GM10248 (cell line): ENCODE measurements around the gene PLCE1.
"Not testable (repeated sequence)": the region's sequence is repeated elsewhere in the genome, so short reads cannot be mapped to it uniquely, and the experiment has no call there.

Experiments
- CTCF ChIA-PET: fragments of 300-600 bp; sonication (Branson Sonifier 250); formaldehyde crosslinking; extraction: SDS; loops from one replicate; lab custom pipeline; 2021; ENCODE audit warnings: antibody characterized with exemption; lab: Yijun Ruan, JAX
- POLR2A ChIA-PET: fragments of 350-650 bp; sonication (Branson Sonifier 250); formaldehyde crosslinking; extraction: SDS; loops from one replicate; lab custom pipeline; 2020; ENCODE audit warnings: antibody characterized with exemption; lab: Yijun Ruan, JAX
- DNase-seq: peaks from one replicate; pipeline ENCODE4 v3.0.0; 2012; ENCODE audit errors: extremely low spot score
- TF ChIP-seq, protein P1 (sequence below): IDR thresholded peaks from 2 replicates; pipeline ENCODE4 v1.5.1; 2012; ENCODE audit warnings: mild to moderate bottlenecking, low read depth; ENCODE audit errors: extremely low read depth, missing control alignments, control extremely low read depth

Gene PLCE1

DNA sequence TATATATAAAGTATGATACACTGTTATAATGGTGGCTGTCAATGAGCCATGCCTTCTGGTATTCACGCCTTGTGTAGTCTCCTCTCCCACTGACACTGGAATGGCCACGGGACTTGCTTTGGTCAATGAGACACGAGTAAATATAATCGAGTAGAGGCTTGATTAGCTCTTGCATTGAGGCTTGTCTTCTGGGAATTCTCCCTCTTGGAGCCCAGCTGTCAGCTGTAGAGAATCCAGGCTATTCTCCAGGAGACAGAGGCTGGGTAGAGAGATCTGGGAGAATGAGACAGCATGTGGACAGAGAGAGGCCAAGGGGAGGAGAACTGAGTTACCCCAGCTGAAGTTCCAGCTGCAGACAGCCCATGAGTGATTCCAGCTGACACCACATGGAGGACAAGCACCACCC, 25.2 kb upstream of the PLCE1 start:
- no peak for DNase-seq
- TF ChIP-seq, protein P1, sequence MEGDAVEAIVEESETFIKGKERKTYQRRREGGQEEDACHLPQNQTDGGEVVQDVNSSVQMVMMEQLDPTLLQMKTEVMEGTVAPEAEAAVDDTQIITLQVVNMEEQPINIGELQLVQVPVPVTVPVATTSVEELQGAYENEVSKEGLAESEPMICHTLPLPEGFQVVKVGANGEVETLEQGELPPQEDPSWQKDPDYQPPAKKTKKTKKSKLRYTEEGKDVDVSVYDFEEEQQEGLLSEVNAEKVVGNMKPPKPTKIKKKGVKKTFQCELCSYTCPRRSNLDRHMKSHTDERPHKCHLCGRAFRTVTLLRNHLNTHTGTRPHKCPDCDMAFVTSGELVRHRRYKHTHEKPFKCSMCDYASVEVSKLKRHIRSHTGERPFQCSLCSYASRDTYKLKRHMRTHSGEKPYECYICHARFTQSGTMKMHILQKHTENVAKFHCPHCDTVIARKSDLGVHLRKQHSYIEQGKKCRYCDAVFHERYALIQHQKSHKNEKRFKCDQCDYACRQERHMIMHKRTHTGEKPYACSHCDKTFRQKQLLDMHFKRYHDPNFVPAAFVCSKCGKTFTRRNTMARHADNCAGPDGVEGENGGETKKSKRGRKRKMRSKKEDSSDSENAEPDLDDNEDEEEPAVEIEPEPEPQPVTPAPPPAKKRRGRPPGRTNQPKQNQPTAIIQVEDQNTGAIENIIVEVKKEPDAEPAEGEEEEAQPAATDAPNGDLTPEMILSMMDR = no peak
- POLR2A ChIA-PET = no interaction called here
- CTCF ChIA-PET = interaction anchor here (2.0 kb wide), 1 partner anchor 8 kb away, joined by 6 read pairs; no protein-coding TSS in a partner anchor

DNA sequence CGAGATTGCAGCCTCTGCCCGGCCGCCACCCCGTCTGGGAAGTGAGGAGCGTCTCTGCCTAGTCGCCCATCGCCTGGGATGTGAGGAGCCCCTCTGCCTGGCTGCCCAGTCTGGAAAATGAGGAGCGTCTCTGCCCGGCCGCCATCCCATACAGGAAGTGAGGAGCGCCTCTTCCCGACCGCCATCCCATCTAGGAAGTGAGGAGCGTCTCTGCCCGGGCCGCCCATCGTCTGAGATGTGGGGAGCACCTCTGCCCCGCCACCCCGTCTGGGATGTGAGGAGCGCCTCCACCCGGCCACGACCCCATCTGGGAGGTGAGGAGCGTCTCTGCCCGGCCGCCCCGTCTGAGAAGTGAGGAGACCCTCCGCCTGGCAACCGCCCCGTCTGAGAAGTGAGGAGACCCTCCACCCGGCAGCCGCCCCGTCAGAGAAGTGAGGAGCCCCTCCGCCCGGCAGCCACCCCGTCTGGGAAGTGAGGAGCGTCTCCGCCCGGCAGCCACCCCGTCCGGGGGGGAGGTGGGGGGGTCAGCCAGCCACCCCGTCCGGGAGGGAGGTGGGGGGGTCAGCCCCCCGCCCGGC, 23.2 kb upstream of the PLCE1 start:
- CTCF ChIA-PET, POLR2A ChIA-PET, DNase-seq: not testable (repeated sequence)

DNA sequence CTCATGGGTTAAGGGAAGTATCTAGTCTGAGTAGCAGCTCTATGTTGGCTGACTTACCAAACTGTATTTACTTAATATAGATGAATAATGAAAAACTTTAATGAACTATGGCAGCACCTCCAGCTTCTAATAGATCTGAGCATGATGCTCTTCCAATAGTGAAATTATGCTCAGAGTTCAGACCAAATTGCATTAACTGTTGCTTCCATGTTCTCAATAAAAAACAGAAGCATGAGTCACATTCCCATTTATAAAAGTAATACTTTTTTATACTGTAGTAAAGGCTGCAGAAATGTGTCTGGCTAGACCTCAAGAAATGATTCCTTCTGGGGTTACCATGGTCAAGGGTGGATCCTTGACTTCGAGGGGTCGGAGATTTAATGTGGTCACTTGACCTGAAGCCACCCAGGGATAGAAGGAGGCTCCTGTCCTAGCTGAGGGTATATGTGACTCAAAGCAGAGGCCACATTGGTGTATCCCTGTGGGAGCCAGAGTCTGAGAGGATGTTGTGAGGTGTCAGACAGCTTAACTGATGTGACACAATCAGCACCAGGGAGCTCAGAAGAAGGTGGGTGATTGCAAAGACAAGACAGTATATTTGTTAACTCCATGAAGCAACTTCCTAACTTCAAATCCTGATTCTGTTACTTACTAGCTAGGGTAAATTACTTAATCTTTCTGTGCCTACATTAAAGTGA, 19.8 kb upstream of the PLCE1 start:
- TF ChIP-seq, protein P1 = no peak
- POLR2A ChIA-PET = no interaction called here
- no peak for DNase-seq
- CTCF ChIA-PET = interaction anchor here (1.1 to 3.8 kb wide), 3 partner anchors 9 to 23 kb away, joined by 3 to 21 read pairs (median 5); no protein-coding TSS in a partner anchor

DNA sequence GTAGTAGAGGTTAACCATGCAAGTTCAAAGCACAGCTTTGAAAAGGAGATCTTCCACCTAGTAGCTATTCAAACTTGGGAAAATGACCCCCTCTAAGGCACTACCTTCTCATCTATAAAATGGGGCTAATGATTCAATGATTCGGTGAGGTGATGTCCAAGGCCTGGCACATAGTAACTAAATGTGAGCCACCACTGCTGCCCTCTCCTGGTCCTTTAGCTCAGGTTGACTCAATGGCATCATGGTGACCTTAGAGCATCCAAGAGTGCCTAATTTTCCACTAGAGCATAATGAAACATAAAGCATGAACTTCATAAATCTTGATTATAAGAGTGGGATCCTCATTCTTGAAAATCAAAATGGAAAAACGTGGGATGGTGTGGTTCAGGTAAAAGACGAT, 16.3 kb upstream of the PLCE1 start:
- POLR2A ChIA-PET = no interaction called here
- CTCF ChIA-PET = interaction anchor here (1.1 to 3.8 kb wide), 5 partner anchors 9 to 15 kb away, joined by 3 to 21 read pairs (median 5); no protein-coding TSS in a partner anchor

DNA sequence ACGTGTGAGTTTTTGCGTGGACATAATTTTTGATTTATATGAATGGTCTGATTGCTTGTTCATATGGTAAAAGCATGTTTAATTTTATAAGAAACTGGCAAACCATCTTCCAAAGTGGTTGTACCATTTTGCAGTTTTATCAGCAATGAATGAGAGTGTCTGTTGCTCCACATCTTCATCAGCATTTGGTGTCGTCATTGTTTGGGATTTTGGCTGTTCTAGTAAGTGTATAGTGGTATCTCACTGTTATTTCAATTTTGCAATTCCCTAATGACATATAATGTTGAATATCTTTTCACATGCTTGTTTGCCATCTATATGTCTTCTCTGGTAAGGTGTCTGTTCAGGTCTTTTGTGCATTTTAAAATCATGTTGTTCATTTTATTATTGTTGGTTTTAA, 13.2 kb upstream of the PLCE1 start:
- no peak for DNase-seq
- ChIA-PET CTCF (no interaction called here), POLR2A (no interaction called here)
- TF ChIP-seq, protein P1 = no peak

More for the DNA sequence above, 16.3 kb upstream of the PLCE1 start:
- TF ChIP-seq, protein P1 = no peak
- DNase-seq = no peak

DNA sequence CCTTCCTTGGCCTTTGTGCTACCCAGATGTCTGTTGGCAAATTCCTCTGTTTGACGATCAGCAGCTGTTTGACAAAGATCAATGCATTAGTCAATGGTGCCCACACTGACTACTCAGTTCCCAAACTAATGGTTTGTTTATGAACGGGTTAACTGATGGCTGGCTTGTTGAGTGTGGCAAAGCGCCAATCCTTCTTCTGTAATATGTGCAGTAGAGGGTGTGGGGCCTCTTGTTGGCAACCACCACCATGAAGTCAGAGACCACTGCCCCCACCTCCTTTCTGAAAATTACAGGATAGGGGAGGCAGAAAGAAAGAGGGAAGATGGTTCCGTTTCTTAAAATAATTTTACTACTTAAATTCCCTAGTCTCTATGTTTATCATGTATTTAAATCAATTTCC, 2.6 kb upstream of the PLCE1 start:
- ChIA-PET CTCF (no interaction called here), POLR2A (no interaction called here)
- TF ChIP-seq, protein P1 = no peak
- no peak for DNase-seq
